ENCODE measurements around the gene PMEPA1. TPM values are rescaled to one million over a fixed set of nuclear protein-coding genes. Genes with fewer than 3 reads are reported as not detected.

PMEPA1 gene
- total and polyA plus RNA-seq, 2 donors (not counting 1 experiment from before 2014, with no cell fraction given), result 9.9 to 37.4 TPM

DNA sequence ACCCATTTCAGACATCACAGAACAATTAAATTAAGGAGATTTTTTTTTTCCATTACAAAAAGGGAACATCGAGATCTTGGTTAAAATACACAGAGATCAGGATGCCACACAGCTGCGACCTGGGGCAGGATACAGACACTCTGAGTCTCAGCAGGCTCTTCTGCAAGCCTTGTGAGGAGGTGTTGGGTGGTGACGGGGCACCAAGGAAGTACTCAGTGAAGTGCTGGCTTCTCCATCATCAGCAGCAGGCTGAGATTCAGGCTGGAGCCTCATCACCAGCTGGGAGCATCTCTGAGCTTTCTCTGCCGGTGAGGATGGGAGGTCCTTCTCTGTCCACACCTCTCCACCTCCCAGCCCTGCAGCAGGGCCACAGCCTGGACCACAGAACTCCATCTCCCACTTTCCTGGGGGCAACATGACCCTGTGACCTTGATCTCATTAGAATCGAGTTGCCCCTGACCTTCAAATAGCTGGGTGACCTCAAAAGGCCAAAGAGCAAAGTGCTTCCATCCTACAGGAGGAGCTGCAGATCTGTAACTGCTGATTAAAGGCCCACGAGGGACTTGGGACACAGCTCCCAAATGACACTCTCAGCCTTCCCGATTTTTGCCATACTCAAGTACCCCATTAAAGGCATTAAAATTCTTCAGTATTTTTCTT lies 16.0 kb downstream of the PMEPA1 start:
- TF ChIP-seq, protein P1, sequence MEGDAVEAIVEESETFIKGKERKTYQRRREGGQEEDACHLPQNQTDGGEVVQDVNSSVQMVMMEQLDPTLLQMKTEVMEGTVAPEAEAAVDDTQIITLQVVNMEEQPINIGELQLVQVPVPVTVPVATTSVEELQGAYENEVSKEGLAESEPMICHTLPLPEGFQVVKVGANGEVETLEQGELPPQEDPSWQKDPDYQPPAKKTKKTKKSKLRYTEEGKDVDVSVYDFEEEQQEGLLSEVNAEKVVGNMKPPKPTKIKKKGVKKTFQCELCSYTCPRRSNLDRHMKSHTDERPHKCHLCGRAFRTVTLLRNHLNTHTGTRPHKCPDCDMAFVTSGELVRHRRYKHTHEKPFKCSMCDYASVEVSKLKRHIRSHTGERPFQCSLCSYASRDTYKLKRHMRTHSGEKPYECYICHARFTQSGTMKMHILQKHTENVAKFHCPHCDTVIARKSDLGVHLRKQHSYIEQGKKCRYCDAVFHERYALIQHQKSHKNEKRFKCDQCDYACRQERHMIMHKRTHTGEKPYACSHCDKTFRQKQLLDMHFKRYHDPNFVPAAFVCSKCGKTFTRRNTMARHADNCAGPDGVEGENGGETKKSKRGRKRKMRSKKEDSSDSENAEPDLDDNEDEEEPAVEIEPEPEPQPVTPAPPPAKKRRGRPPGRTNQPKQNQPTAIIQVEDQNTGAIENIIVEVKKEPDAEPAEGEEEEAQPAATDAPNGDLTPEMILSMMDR (IDR thresholded peaks at IDR 0.05), result peak; percentile 7
- TF ChIP-seq EZH2 (IDR thresholded peaks at IDR 0.05; ENCODE audit: borderline replicate concordance, insufficient read depth, low read depth, low read length, poor library complexity, severe bottlenecking), result no peak
- Mint-ChIP-seq H3K4me3 (peak overlapping the region; percentile 48), H3K4me1 (peaks cover 86% of the 10 kb centered on the region), H3K9me3 (ENCODE audit: insufficient read depth) (no peaks in the 10 kb centered on the region), H3K27me3 (no peaks in the 10 kb centered on the region), H3K27ac (peak overlapping the region; percentile 46)
- H3K27me3 ChIP-seq (replicated peaks in 1 of 4; ENCODE audit: control extremely low read depth in 1 of 4, control insufficient read depth in 3 of 4, insufficient read depth in 4 of 4, low read length in 3 of 4), result no peaks in the 10 kb centered on the region
- POLR2A ChIA-PET, result interaction anchor here (1.1 to 1.5 kb wide), 3 partner anchors 9 to 14 kb away, joined by 3 to 4 read pairs (median 4); no protein-coding TSS in a partner anchor
- H3K4me2 ChIP-seq (replicated peaks; ENCODE audit: low read depth, low read length, poor library complexity, severe bottlenecking), result peak overlapping the region; percentile 63
- CTCF ChIA-PET, result interaction anchor here (1.4 to 3.6 kb wide), 5 partner anchors 8 to 487 kb away, joined by 4 to 16 read pairs (median 6); no protein-coding TSS in a partner anchor
- H3K36me3 ChIP-seq (replicated peaks in 1 of 2; ENCODE audit: control extremely low read depth in 1 of 2, control insufficient read depth in 1 of 2, extremely low read depth in 1 of 2, insufficient read depth in 2 of 2, low read length in 1 of 2), result peaks cover 0 to 14% of the 10 kb centered on the region in 2 experiments
- H2AFZ ChIP-seq (ENCODE audit: insufficient read depth, low read depth, low read length, poor library complexity, severe bottlenecking), result no peak overlapping the region
- peaks cover 100% of the 10 kb centered on the region for H3K79me2 ChIP-seq (ENCODE audit: control insufficient read depth, insufficient read depth, low read length)
- no peak overlapping the region for H3K4me3 ChIP-seq (ENCODE audit: control extremely low read depth in 1 of 5, extremely low read depth in 1 of 5, insufficient read depth in 1 of 5, low read depth in 2 of 5, low read length in 4 of 5)
- peaks cover 85 to 98% of the 10 kb centered on the region in 2 donors for H3K4me1 ChIP-seq (ENCODE audit: control insufficient read depth in 2 of 2, insufficient read depth in 2 of 2, low read length in 2 of 2)
- no peak for DNase-seq
- ATAC-seq (ENCODE audit: low read depth), result peak; percentile 43
- H4K20me1 ChIP-seq (ENCODE audit: control insufficient read depth, insufficient read depth, low read length, poor library complexity, severe bottlenecking), result peaks cover 97% of the 10 kb centered on the region
- no peak overlapping the region for H3K9ac ChIP-seq (ENCODE audit: low read length)
- intact Hi-C loops (cut with micrococcal nuclease), result no loop called here
- H3K9me3 ChIP-seq (ENCODE audit: control extremely low read depth in 1 of 3, control insufficient read depth in 2 of 3, insufficient read depth in 1 of 3, low read length in 2 of 3), result no peaks in the 10 kb centered on the region
- H3K27ac ChIP-seq (ENCODE audit: low read length in 2 of 2), result no peak overlapping the region
- WGBS (ENCODE audit: insufficient coverage), result 65% methylated on average over 5 of the region's 7 CpGs

GRCh38 chr20:57693002-57693582 lies 16.7 kb downstream of the PMEPA1 start:
- Histone ChIP-seq H3K27me3 (replicated peaks in 1 of 4; ENCODE audit: control extremely low read depth in 1 of 4, control insufficient read depth in 3 of 4, insufficient read depth in 4 of 4, low read length in 3 of 4) (no peaks in the 10 kb centered on the region), H3K4me2 (replicated peaks; ENCODE audit: low read depth, low read length, poor library complexity, severe bottlenecking) (peak overlapping the region; percentile 63), H4K20me1 (ENCODE audit: control insufficient read depth, insufficient read depth, low read length, poor library complexity, severe bottlenecking) (peaks cover 97% of the 10 kb centered on the region), H3K27ac (ENCODE audit: low read length in 2 of 2) (no peak overlapping the region), H3K4me3 (ENCODE audit: control extremely low read depth in 1 of 5, extremely low read depth in 1 of 5, insufficient read depth in 1 of 5, low read depth in 2 of 5, low read length in 4 of 5) (no peak overlapping the region), H3K36me3 (replicated peaks in 1 of 2; ENCODE audit: control extremely low read depth in 1 of 2, control insufficient read depth in 1 of 2, extremely low read depth in 1 of 2, insufficient read depth in 2 of 2, low read length in 1 of 2) (peaks cover 0 to 14% of the 10 kb centered on the region in 2 experiments), H3K9me3 (ENCODE audit: control extremely low read depth in 1 of 3, control insufficient read depth in 2 of 3, insufficient read depth in 1 of 3, low read length in 2 of 3) (no peaks in the 10 kb centered on the region), H2AFZ (ENCODE audit: insufficient read depth, low read depth, low read length, poor library complexity, severe bottlenecking) (no peak overlapping the region), H3K9ac (ENCODE audit: low read length) (no peak overlapping the region), H3K79me2 (ENCODE audit: control insufficient read depth, insufficient read depth, low read length) (peaks cover 100% of the 10 kb centered on the region), H3K4me1 (ENCODE audit: control insufficient read depth in 2 of 2, insufficient read depth in 2 of 2, low read length in 2 of 2) (peaks cover 85 to 98% of the 10 kb centered on the region in 2 donors)
- POLR2A ChIA-PET, result interaction anchor here (1.1 to 1.5 kb wide), 3 partner anchors 10 to 14 kb away, joined by 3 to 4 read pairs (median 4); no protein-coding TSS in a partner anchor
- Mint-ChIP-seq H3K4me3 (peak overlapping the region; percentile 40), H3K9me3 (ENCODE audit: insufficient read depth) (no peaks in the 10 kb centered on the region), H3K27me3 (no peaks in the 10 kb centered on the region), H3K27ac (peak overlapping the region; percentile 32), H3K4me1 (peaks cover 86% of the 10 kb centered on the region)
- CTCF ChIA-PET, result interaction anchor here (1.4 to 3.6 kb wide), 5 partner anchors 9 to 487 kb away, joined by 4 to 16 read pairs (median 6); no protein-coding TSS in a partner anchor
- DNase-seq (peak; percentile 54), ATAC-seq (ENCODE audit: low read depth) (peak; percentile 28)
- intact Hi-C loops (cut with micrococcal nuclease), result no loop called here
- 72% methylated on average over 20 of the region's 20 CpGs for WGBS (ENCODE audit: insufficient coverage)
- TF ChIP-seq EZH2 (IDR thresholded peaks at IDR 0.05; ENCODE audit: borderline replicate concordance, insufficient read depth, low read depth, low read length, poor library complexity, severe bottlenecking), result no peak
- TF ChIP-seq, protein P1 (IDR thresholded peaks at IDR 0.05), result peak; percentile 48
